ENCODE results near the gene SPATA32.

The SPATA32 gene

DNA sequence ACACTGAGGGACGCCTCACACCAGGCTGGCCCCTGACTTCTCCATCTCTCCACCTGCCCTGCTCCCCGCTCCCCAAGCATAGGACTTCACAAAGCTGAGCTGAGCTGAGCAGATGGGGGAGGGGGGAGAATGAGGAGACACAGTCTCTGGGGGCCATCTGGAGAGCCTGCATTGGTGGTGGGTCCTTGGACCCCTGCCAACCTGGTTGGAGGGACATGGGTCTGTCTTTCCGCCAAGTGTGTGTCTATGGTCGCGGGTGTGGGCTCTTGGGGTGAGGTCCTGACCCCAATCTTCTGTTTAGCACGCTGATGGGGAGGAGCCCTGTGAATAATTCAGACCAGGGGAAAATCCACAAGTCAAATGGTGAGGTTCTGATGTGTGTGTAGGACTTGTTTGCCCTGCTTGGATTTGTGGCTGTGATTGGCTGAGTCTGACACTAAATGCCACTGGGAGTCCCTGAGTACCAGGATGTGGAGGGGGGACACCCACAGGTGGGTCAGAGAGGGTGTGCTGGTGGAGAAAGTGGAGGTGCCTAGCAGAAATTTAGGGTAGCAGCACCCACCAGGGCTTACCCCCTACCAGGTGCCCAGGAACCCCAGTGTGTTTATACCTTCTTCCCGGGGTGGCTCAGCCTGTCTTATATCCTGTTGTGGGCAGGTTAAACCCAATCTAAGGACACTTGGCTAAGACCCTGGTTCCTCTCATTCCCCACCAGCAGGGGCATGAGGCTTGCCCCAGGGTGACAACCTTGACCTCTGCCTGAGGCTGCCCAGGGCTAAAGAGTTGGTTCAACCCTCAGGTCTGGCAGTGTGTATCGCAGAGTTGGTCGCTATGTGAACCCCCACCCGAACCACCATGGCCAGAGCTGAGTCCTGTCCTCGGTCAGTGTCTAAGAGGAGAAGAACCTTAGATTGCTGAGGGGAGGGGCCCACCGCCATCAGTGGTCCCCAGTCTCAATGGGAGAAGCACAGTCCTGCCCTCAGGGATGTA is 38.1 kb downstream of the SPATA32 start:
- no peak for TF ChIP-seq ZNF565 (CRISPR knock-in tag; conservative IDR thresholded peaks at IDR 0.05; ENCODE audit: low read depth)
- TF ChIP-seq ZFP30 (CRISPR knock-in tag; IDR thresholded peaks at IDR 0.05): no peak
- no peak for TF ChIP-seq CSRNP3 (CRISPR knock-in tag; IDR thresholded peaks at IDR 0.05)
- no peak for TF ChIP-seq PPARA (CRISPR knock-in tag; IDR thresholded peaks at IDR 0.05; ENCODE audit: borderline replicate concordance)
- no peak for ATAC-seq

- no peak for ATAC-seq
- TF ChIP-seq OSR1 (CRISPR knock-in tag; IDR thresholded peaks at IDR 0.05) (no peak), PATZ1 (CRISPR knock-in tag; IDR thresholded peaks at IDR 0.05; ENCODE audit: borderline replicate concordance) (no peak), GLIS3 (CRISPR knock-in tag; IDR thresholded peaks at IDR 0.05) (no peak), ARNTL (CRISPR knock-in tag; IDR thresholded peaks at IDR 0.05; ENCODE audit: borderline replicate concordance, low read depth) (no peak), ZFP30 (CRISPR knock-in tag; IDR thresholded peaks at IDR 0.05) (no peak), CSDC2 (CRISPR knock-in tag; IDR thresholded peaks at IDR 0.05) (no peak), ZFP3 (CRISPR knock-in tag; IDR thresholded peaks at IDR 0.05) (no peak), BACH2 (CRISPR knock-in tag; IDR thresholded peaks at IDR 0.05; ENCODE audit: borderline replicate concordance) (no peak), PPARA (CRISPR knock-in tag; IDR thresholded peaks at IDR 0.05; ENCODE audit: borderline replicate concordance) (no peak), CSRNP3 (CRISPR knock-in tag; IDR thresholded peaks at IDR 0.05) (no peak), ESRRG (CRISPR knock-in tag; IDR thresholded peaks at IDR 0.05) (no peak), ZNF565 (CRISPR knock-in tag; conservative IDR thresholded peaks at IDR 0.05; ENCODE audit: low read depth) (no peak), ZNF70 (CRISPR knock-in tag; IDR thresholded peaks at IDR 0.05) (no peak), ZNF8 (CRISPR knock-in tag; IDR thresholded peaks at IDR 0.05) (no peak), TCF4 (CRISPR knock-in tag; IDR thresholded peaks at IDR 0.05; ENCODE audit: borderline replicate concordance) (no peak)
- TF ChIP-seq, protein P1, sequence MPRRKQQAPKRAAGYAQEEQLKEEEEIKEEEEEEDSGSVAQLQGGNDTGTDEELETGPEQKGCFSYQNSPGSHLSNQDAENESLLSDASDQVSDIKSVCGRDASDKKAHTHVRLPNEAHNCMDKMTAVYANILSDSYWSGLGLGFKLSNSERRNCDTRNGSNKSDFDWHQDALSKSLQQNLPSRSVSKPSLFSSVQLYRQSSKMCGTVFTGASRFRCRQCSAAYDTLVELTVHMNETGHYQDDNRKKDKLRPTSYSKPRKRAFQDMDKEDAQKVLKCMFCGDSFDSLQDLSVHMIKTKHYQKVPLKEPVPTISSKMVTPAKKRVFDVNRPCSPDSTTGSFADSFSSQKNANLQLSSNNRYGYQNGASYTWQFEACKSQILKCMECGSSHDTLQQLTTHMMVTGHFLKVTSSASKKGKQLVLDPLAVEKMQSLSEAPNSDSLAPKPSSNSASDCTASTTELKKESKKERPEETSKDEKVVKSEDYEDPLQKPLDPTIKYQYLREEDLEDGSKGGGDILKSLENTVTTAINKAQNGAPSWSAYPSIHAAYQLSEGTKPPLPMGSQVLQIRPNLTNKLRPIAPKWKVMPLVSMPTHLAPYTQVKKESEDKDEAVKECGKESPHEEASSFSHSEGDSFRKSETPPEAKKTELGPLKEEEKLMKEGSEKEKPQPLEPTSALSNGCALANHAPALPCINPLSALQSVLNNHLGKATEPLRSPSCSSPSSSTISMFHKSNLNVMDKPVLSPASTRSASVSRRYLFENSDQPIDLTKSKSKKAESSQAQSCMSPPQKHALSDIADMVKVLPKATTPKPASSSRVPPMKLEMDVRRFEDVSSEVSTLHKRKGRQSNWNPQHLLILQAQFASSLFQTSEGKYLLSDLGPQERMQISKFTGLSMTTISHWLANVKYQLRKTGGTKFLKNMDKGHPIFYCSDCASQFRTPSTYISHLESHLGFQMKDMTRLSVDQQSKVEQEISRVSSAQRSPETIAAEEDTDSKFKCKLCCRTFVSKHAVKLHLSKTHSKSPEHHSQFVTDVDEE (CRISPR knock-in tag; IDR thresholded peaks at IDR 0.05): no peak
- TF ChIP-seq, protein P2, sequence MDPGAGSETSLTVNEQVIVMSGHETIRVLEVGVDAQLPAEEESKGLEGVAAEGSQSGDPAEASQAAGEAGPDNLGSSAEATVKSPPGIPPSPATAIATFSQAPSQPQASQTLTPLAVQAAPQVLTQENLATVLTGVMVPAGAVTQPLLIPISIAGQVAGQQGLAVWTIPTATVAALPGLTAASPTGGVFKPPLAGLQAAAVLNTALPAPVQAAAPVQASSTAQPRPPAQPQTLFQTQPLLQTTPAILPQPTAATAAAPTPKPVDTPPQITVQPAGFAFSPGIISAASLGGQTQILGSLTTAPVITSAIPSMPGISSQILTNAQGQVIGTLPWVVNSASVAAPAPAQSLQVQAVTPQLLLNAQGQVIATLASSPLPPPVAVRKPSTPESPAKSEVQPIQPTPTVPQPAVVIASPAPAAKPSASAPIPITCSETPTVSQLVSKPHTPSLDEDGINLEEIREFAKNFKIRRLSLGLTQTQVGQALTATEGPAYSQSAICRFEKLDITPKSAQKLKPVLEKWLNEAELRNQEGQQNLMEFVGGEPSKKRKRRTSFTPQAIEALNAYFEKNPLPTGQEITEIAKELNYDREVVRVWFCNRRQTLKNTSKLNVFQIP (CRISPR knock-in tag; IDR thresholded peaks at IDR 0.05; ENCODE audit: borderline replicate concordance, low read depth): no peak
- TF ChIP-seq, protein P3, sequence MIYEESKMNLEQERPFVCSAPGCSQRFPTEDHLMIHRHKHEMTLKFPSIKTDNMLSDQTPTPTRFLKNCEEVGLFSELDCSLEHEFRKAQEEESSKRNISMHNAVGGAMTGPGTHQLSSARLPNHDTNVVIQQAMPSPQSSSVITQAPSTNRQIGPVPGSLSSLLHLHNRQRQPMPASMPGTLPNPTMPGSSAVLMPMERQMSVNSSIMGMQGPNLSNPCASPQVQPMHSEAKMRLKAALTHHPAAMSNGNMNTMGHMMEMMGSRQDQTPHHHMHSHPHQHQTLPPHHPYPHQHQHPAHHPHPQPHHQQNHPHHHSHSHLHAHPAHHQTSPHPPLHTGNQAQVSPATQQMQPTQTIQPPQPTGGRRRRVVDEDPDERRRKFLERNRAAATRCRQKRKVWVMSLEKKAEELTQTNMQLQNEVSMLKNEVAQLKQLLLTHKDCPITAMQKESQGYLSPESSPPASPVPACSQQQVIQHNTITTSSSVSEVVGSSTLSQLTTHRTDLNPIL (CRISPR knock-in tag; IDR thresholded peaks at IDR 0.05; ENCODE audit: low read depth): no peak
Observed at GRCh38 chr17:45222996-45223538, 38.8 kb downstream of the SPATA32 start.

Measured in SK-N-SH treated with all-trans-retinoic acid at 6 μM for 48 hours (cell line).